GM18951 (cell line): ENCODE data around the gene VWA3B.

Experiments
- POLR2A ChIP-seq: IDR thresholded peaks from 4 replicates; pipeline ENCODE4 v1.6.1; 2011; ENCODE audit warnings: mild to moderate bottlenecking; ENCODE audit not compliant: insufficient read length, insufficient read depth; ENCODE audit errors: extremely low read depth
- in situ Hi-C: fragments of 300-500 bp; cut with MboI; formaldehyde crosslinking; loops from one replicate; pipeline ENCODE4 v1.12.0; 2022; ENCODE audit warnings: low sequenced_read_pairs, mixed read lengths, inconsistent platforms; ENCODE audit not compliant: unreplicated experiment

Gene VWA3B

DNA sequence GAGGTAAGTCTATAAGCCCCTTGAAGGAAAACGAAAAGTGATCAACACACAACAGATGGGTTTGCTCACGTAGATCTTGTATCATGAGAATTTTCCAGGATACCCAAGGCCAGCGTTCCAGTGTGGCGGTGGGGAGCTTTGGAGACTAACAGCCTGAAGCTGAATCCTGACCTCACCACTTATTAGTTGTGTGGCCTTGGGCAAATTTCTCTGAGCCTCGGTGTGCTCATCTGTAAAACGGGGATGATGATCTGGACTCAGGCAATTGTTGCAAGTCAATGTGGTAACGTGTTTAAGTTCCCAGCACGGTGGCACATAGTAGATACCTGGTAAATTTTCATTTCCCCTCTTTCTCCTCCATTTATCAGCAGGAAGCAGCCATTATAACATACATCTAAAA, 68.3 kb downstream of the VWA3B start:
- in situ Hi-C loops, result no loop called here
- no peak for TF ChIP-seq POLR2A

DNA sequence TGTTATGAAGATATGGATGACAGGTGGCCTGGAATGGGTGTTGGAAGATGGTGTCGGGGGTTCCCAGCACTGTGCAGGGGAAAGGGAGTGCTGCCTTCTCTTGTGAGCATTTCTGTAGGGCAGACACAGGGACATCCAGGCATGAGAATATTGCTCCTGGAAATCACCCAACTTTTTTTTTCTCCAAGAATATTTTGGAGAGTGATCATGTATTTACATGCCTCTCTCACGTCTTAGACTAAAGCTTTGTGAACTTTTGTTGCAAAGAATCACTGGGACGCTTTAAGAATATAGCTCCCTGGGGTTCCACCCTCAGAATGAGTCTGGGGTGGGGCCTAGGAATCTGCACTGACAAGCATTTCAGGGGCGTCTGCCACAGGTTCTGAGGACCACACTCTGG, 68.7 kb downstream of the VWA3B start:
- TF ChIP-seq POLR2A, result no peak
- in situ Hi-C loops, result no loop called here

- in situ Hi-C loops, result no loop called here
- no peak for TF ChIP-seq POLR2A
Observed at GRCh38 chr2:98156304-98156703, 69.3 kb downstream of the VWA3B start.

DNA sequence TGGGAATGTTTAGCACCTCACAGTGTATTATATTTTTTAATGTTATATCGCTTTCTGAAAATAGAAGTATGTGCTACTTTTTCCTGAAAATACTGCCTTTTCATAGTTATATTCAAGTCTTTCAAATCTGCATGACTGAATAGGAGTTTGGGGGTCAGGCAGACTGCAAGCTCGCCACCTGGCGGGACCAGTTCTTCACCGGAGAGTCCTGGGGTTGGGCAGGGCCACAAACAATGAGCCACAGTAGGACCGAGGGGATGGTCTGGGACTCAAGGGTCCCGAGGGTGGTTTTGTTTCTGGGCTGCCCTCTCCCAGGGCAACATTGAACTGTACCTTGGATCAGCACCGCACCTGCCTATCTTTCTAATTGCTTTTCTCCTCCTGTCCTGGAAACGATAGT, 70.6 kb downstream of the VWA3B start:
- no peak for TF ChIP-seq POLR2A
- in situ Hi-C loops, result no loop called here

- TF ChIP-seq POLR2A, result no peak
- in situ Hi-C loops, result no loop called here
Observed at GRCh38 chr2:98158305-98158704, 71.3 kb downstream of the VWA3B start.

DNA sequence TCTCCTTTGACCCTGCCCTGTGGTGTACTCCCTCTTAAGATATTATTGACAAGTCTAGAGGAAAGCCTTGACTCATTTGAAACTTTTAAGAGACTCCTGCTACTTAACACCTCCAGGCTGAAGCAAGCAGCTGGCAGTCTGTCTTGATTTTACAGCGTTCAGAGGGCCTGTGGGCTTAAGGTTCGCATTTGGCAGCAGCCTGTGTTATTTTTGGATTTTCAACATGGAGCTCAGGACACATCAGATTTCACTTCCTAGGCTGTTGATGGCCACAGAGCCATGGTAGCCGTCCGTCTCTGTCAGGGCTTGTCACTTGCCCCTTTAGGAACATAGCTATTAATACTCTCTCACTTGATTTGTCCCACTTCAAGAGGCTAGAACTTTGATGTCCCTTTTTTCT, 73.6 kb downstream of the VWA3B start:
- TF ChIP-seq POLR2A, result no peak
- in situ Hi-C loops, result no loop called here

DNA sequence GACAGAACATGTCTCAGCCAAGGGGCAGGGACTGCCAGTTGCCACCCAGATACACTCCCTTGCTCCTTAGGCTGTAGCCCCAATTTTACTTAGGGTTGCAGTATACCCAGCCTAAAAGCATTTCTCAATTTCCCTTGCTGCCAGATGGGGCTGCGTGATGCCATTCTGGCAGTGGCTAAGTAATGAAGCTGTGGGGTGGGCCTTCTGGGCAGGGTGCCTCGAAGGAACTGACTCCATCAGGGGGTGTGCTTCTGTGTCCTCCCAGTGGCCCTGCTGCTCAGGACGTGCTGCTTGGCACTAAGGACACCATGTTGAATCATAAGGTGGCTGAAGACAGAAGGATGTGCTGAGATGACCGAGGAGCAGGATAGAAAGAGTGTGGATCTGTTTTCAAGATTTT, 74.2 kb downstream of the VWA3B start:
- in situ Hi-C loops, result no loop called here
- TF ChIP-seq POLR2A, result no peak

GRCh38 chr2:98164256-98164655, 77.3 kb downstream of the VWA3B start:
- in situ Hi-C loops, result no loop called here
- TF ChIP-seq POLR2A, result no peak

GRCh38 chr2:98165516-98166071, 78.6 kb downstream of the VWA3B start:
- in situ Hi-C loops, result no loop called here
- no peak for TF ChIP-seq POLR2A

- TF ChIP-seq POLR2A, result no peak
- in situ Hi-C loops, result no loop called here
Observed at GRCh38 chr2:98167916-98168315, 80.9 kb downstream of the VWA3B start.

DNA sequence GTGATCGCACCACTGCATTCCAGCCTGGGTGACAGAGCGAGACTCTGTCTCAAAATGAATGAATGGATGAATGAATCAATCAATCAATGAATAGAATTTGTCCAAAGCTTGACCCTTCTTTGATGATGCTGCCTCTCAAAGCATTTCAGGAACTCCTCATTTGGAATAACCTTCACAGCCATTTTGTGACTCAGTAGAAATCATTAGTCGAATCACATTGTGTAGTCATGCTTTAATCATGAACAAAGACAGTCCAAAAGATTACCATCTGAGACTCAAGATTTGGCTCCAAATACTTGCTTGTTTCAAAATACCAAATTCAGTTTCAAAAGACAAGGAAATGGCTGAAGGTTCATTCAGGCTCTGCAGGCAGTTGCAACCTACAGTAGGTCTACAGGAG, 83.1 kb downstream of the VWA3B start:
- TF ChIP-seq POLR2A, result no peak
- in situ Hi-C loops, result no loop called here

- no peak for TF ChIP-seq POLR2A
- in situ Hi-C loops, result no loop called here
Observed at GRCh38 chr2:98172150-98172765, 85.3 kb downstream of the VWA3B start.

DNA sequence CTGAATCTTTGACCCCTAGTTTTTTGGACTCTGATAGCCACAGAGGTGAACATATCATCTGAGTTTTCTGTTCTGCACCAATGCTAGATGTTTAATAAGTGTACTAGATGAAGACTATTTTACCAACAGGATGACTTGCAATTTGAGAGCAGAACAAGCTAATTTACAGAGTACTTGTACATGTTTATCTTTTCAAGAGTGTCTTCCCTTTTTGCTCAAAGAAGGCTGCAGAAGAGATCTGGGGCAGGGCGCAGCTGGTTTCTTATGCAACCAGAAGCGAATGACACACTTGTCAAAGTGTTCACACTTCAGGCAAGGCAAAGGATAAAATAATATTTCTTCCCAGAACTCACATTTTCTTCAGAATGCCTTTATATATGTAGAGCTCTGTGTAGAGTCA, 86.0 kb downstream of the VWA3B start:
- no peak for TF ChIP-seq POLR2A

GRCh38 chr2:98175811-98176210, 88.8 kb downstream of the VWA3B start:
- no peak for TF ChIP-seq POLR2A

More for the DNA sequence above, 86.0 kb downstream of the VWA3B start:
- in situ Hi-C loops, result no loop called here

GRCh38 chr2:98177286-98177685, 90.3 kb downstream of the VWA3B start:
- no peak for TF ChIP-seq POLR2A
- in situ Hi-C loops, result no loop called here

More at GRCh38 chr2:98175811-98176210, 88.8 kb downstream of the VWA3B start:
- in situ Hi-C loops, result no loop called here

GRCh38 chr2:98177986-98178385, 91.0 kb downstream of the VWA3B start:
- in situ Hi-C loops, result no loop called here
- no peak for TF ChIP-seq POLR2A
